IPS-15b (cell line): ENCODE measurements around the gene COL4A1.
A peak's percentile ranks its signal among the peaks of the same experiment; 100 is the strongest.

ENCODE experiments used
- H3K27me3 ChIP-seq: one replicate; pipeline ENCODE4 v1.6.1; 2013; ENCODE audit warnings: low read length; ENCODE audit not compliant: control insufficient read depth, insufficient read depth
- H3K36me3 ChIP-seq: one replicate; pipeline ENCODE4 v1.6.1; 2013; ENCODE audit warnings: low read length; ENCODE audit not compliant: control insufficient read depth, insufficient read depth
- H3K4me1 ChIP-seq: one replicate; pipeline ENCODE4 v1.6.1; 2013; ENCODE audit warnings: mild to moderate bottlenecking, low read length; ENCODE audit not compliant: control insufficient read depth, insufficient read depth
- H3K4me3 ChIP-seq: one replicate; pipeline ENCODE4 v1.5.1; 2013; ENCODE audit warnings: low read depth, low read length
- H3K9ac ChIP-seq: one replicate; pipeline ENCODE4 v1.6.1; 2013; ENCODE audit warnings: low read depth, mild to moderate bottlenecking, low read length
- H3K9me3 ChIP-seq: one replicate; pipeline ENCODE4 v1.6.1; 2013; ENCODE audit warnings: mild to moderate bottlenecking, low read length; ENCODE audit not compliant: control insufficient read depth, insufficient read depth

Gene COL4A1

GRCh38 chr13:110137680-110138009 lies 169.3 kb downstream of the COL4A1 start:
- Histone ChIP-seq H3K27me3 (peaks cover 3% of the 10 kb centered on the region), H3K36me3 (no peaks in the 10 kb centered on the region), H3K4me3 (peak overlapping the region; percentile 50), H3K9ac (no peak overlapping the region), H3K4me1 (peaks cover 30% of the 10 kb centered on the region), H3K9me3 (no peaks in the 10 kb centered on the region)

- Histone ChIP-seq H3K4me1 (peaks cover 34% of the 10 kb centered on the region), H3K4me3 (peak overlapping the region; percentile 50), H3K9me3 (no peaks in the 10 kb centered on the region), H3K9ac (no peak overlapping the region), H3K36me3 (no peaks in the 10 kb centered on the region), H3K27me3 (peaks cover 3% of the 10 kb centered on the region)
These were observed 170.0 kb downstream of the COL4A1 start for GRCh38 chr13:110136660-110137585.

GRCh38 chr13:110135977-110136597 lies 170.9 kb downstream of the COL4A1 start:
- no peaks in the 10 kb centered on the region for H3K9me3 ChIP-seq
- H3K36me3 ChIP-seq: no peaks in the 10 kb centered on the region
- no peak overlapping the region for H3K4me3 ChIP-seq
- H3K27me3 ChIP-seq: peaks cover 3% of the 10 kb centered on the region
- H3K9ac ChIP-seq: no peak overlapping the region
- peaks cover 36% of the 10 kb centered on the region for H3K4me1 ChIP-seq

- Histone ChIP-seq H3K9ac (no peak overlapping the region), H3K9me3 (no peaks in the 10 kb centered on the region), H3K4me3 (no peak overlapping the region), H3K27me3 (peaks cover 3% of the 10 kb centered on the region), H3K36me3 (no peaks in the 10 kb centered on the region), H3K4me1 (peaks cover 36% of the 10 kb centered on the region)
These were observed 172.2 kb downstream of the COL4A1 start for GRCh38 chr13:110134801-110135200.

- Histone ChIP-seq H3K36me3 (no peaks in the 10 kb centered on the region), H3K27me3 (peaks cover 3% of the 10 kb centered on the region), H3K9ac (no peak overlapping the region), H3K9me3 (no peaks in the 10 kb centered on the region), H3K4me3 (no peak overlapping the region), H3K4me1 (peaks cover 32% of the 10 kb centered on the region)
These were observed 173.3 kb downstream of the COL4A1 start for GRCh38 chr13:110133425-110134235.

GRCh38 chr13:110132225-110132982 lies 174.6 kb downstream of the COL4A1 start:
- Histone ChIP-seq H3K4me3 (no peak overlapping the region), H3K4me1 (peaks cover 29% of the 10 kb centered on the region), H3K27me3 (peaks cover 3% of the 10 kb centered on the region), H3K36me3 (no peaks in the 10 kb centered on the region), H3K9ac (no peak overlapping the region), H3K9me3 (no peaks in the 10 kb centered on the region)

GRCh38 chr13:110131424-110131823 lies 175.5 kb downstream of the COL4A1 start:
- Histone ChIP-seq H3K9me3 (no peaks in the 10 kb centered on the region), H3K4me1 (peaks cover 27% of the 10 kb centered on the region)

GRCh38 chr13:110130431-110130830 lies 176.5 kb downstream of the COL4A1 start:
- no peaks in the 10 kb centered on the region for H3K36me3 ChIP-seq
- no peak overlapping the region for H3K9ac ChIP-seq
- H3K27me3 ChIP-seq: no peaks in the 10 kb centered on the region
- peaks cover 27% of the 10 kb centered on the region for H3K4me1 ChIP-seq
- H3K9me3 ChIP-seq: no peaks in the 10 kb centered on the region
- no peak overlapping the region for H3K4me3 ChIP-seq

More at GRCh38 chr13:110131424-110131823, 175.5 kb downstream of the COL4A1 start:
- no peaks in the 10 kb centered on the region for H3K36me3 ChIP-seq
- no peak overlapping the region for H3K4me3 ChIP-seq
- no peaks in the 10 kb centered on the region for H3K27me3 ChIP-seq
- no peak overlapping the region for H3K9ac ChIP-seq

- H3K36me3 ChIP-seq: no peaks in the 10 kb centered on the region
- no peak overlapping the region for H3K4me3 ChIP-seq
- H3K27me3 ChIP-seq: no peaks in the 10 kb centered on the region
- no peak overlapping the region for H3K9ac ChIP-seq
- H3K9me3 ChIP-seq: no peaks in the 10 kb centered on the region
- peaks cover 19% of the 10 kb centered on the region for H3K4me1 ChIP-seq
These were observed 177.3 kb downstream of the COL4A1 start for GRCh38 chr13:110129539-110130186.

GRCh38 chr13:110129076-110129475 lies 177.9 kb downstream of the COL4A1 start:
- Histone ChIP-seq H3K9me3 (no peaks in the 10 kb centered on the region), H3K27me3 (no peaks in the 10 kb centered on the region), H3K4me1 (peaks cover 16% of the 10 kb centered on the region), H3K9ac (no peak overlapping the region), H3K36me3 (no peaks in the 10 kb centered on the region), H3K4me3 (no peak overlapping the region)

GRCh38 chr13:110128546-110128945 lies 178.4 kb downstream of the COL4A1 start:
- H3K36me3 ChIP-seq: no peaks in the 10 kb centered on the region
- no peak overlapping the region for H3K4me3 ChIP-seq
- H3K4me1 ChIP-seq: peaks cover 16% of the 10 kb centered on the region
- no peaks in the 10 kb centered on the region for H3K27me3 ChIP-seq
- H3K9me3 ChIP-seq: no peaks in the 10 kb centered on the region
- H3K9ac ChIP-seq: no peak overlapping the region
